GM12878 (cell line): ENCODE measurements around the gene CDHR2. TPM values are rescaled to one million over a fixed set of nuclear protein-coding genes. Genes with fewer than 3 reads are reported as not detected.

Experiments
- ATAC-seq: fragments of 200-7000 bp; cut with Tn5 transposase; 3 replicates; pipeline ENCODE4 v1.9.1; 2020; ENCODE audit warnings: mild to moderate bottlenecking, moderate library complexity
- BruUV-seq: library from RNA; stranded (reverse); fragments of 400-500 nt; replicated peaks from 2 replicates; lab custom pipeline; 2021; lab: Mats Ljungman, UMichigan
- CTCF ChIA-PET: fragments of 300-600 bp; sonication (Branson Sonifier 250); formaldehyde crosslinking; extraction: SDS; loops from one replicate; lab custom pipeline; 2021; ENCODE audit warnings: inconsistent platforms; lab: Yijun Ruan, JAX
- POLR2A ChIA-PET: fragments of 350-600 bp; formaldehyde crosslinking; extraction: SDS; loops from one replicate; lab custom pipeline; 2021; ENCODE audit warnings: inconsistent platforms; lab: Charles Lee
- RAD21 ChIA-PET: fragments of 300-600 bp; sonication (Branson Sonifier 250); formaldehyde crosslinking; loops from one replicate; lab custom pipeline; 2023; ENCODE audit warnings: antibody characterized with exemption; ENCODE audit not compliant: unreplicated experiment; lab: Charles Lee
- SMC1A ChIA-PET: fragments of 300-600 bp; sonication (Branson Sonifier 250); formaldehyde crosslinking; loops from one replicate; lab custom pipeline; 2023; ENCODE audit not compliant: unreplicated experiment, uncharacterized antibody; lab: Charles Lee
- DNase-seq: peaks from one replicate; pipeline ENCODE4 v3.0.0-alpha.2; 2011; ENCODE audit warnings: low read depth, low spot score
- FAIRE-seq: peaks from 3 replicates; lab custom pipeline; 2011; peaks lifted over from hg19 to GRCh38; lab: Jason Lieb, UNC
- H2AFZ ChIP-seq: 2 replicates; pipeline ENCODE4 v1.6.0; 2011; ENCODE audit warnings: low read depth, low read length, control low read depth; ENCODE audit not compliant: control insufficient read depth
- H3K27ac ChIP-seq: 2 replicates; pipeline ENCODE4 v1.5.1; 2011; ENCODE audit warnings: control low read depth; ENCODE audit not compliant: control insufficient read depth, insufficient read depth
- H3K27me3 ChIP-seq, 2 experiments: replicated peaks in 1 of 2; 2 replicates each; pipeline versions ENCODE4 v1.6.0 to v1.6.1; 2011; ENCODE audit warnings: low read length in 1 of 2; ENCODE audit not compliant: control insufficient read depth in 2 of 2, insufficient read depth in 2 of 2
- H3K36me3 ChIP-seq, 2 experiments: 2 replicates each; pipeline ENCODE4 v1.5.1; 2011; ENCODE audit warnings: low read length in 1 of 2; ENCODE audit not compliant: control insufficient read depth in 2 of 2, insufficient read depth in 2 of 2
- H3K4me1 ChIP-seq: 2 replicates; pipeline ENCODE4 v1.6.1; 2011; ENCODE audit warnings: mild to moderate bottlenecking, low read length, moderate library complexity, mixed read lengths; ENCODE audit not compliant: control insufficient read depth, insufficient read depth
- H3K4me2 ChIP-seq: 2 replicates; pipeline ENCODE4 v1.6.0; 2011; ENCODE audit warnings: control low read depth; ENCODE audit not compliant: control insufficient read depth, insufficient read depth
- H3K4me3 ChIP-seq: fragments of 200-600 bp; sonication (generic); 2 replicates; pipeline ENCODE4 v1.5.1; 2016
- H3K79me2 ChIP-seq: 2 replicates; pipeline ENCODE4 v1.6.0; 2011; ENCODE audit warnings: low read length; ENCODE audit not compliant: control insufficient read depth, insufficient read depth
- H3K9ac ChIP-seq: 2 replicates; pipeline ENCODE4 v1.8.0; 2011; ENCODE audit warnings: low read length, control low read depth, mixed read lengths; ENCODE audit not compliant: control insufficient read depth, insufficient read depth
- H3K9me3 ChIP-seq: replicated peaks from 3 replicates; pipeline ENCODE4 v1.5.1; 2011; ENCODE audit warnings: mild to moderate bottlenecking, low read length; ENCODE audit not compliant: control insufficient read depth, insufficient read depth
- H4K20me1 ChIP-seq: 2 replicates; pipeline ENCODE4 v1.6.0; 2011; ENCODE audit not compliant: control insufficient read depth, insufficient read depth
- BACH1 ChIP-seq: fragments of 450-650 bp; IDR thresholded peaks from 2 replicates; pipeline ENCODE4 v1.6.1; 2017; ENCODE audit warnings: mild to moderate bottlenecking, borderline replicate concordance
- JUNB ChIP-seq: IDR thresholded peaks from 2 replicates; pipeline ENCODE4 v1.6.1; 2016; ENCODE audit warnings: antibody characterized with exemption, mild to moderate bottlenecking
- RUNX3 ChIP-seq: IDR thresholded peaks from 2 replicates; pipeline ENCODE4 v1.6.1; 2012; ENCODE audit warnings: low read length, inconsistent platforms
- YY1 ChIP-seq: IDR thresholded peaks from 2 replicates; pipeline ENCODE4 v1.6.1; 2011; ENCODE audit warnings: low read depth, mild to moderate bottlenecking, low read length
- WGBS: methylation state at CpG from one replicate; pipeline ENCODE4 v1.1.6; 2016; ENCODE audit warnings: low lambda C conversion rate; ENCODE audit not compliant: insufficient replicate concordance, insufficient coverage; ENCODE audit errors: missing lambda C conversion rate; 5-methylcytosine and 5-hydroxymethylcytosine counted together
- in situ Hi-C: fragments of 300-500 bp; cut with MboI; formaldehyde crosslinking; loops from 9 replicates; pipeline ENCODE4 v1.14.3; 2018; ENCODE audit warnings: mixed read lengths
- intact Hi-C: fragments of 100-400 bp; cut with micrococcal nuclease; formaldehyde crosslinking; loops from one replicate; pipeline ENCODE4 v1.14.2; 2022; ENCODE audit not compliant: unreplicated experiment
- polyA plus RNA-seq, 11 experiments: library from polyadenylated mRNA; depleted of rRNA in 4 of 11; unstranded in 6 of 11; stranded (reverse) in 5 of 11; fragments of >200 nt; fragmentation: Nextera tagmentation in 4 of 11; fragmentation: Illumina TruSeq in 1 of 11; extraction: Ambion mirVana in 4 of 11; extraction: Trizol in 1 of 11; gene quantifications; 1 replicate in 1 of 11; 2 replicates in 10 of 11; pipeline versions ENCODE4 v1.2.1 to v1.2.3, GENCODE V29; 2011 to 2016; ENCODE audit warnings: inconsistent platforms in 2 of 11, missing spikeins in 2 of 11, low read depth in 1 of 11
- total RNA-seq, 4 experiments: library from RNA; depleted of rRNA in 3 of 4; stranded (reverse); fragments of >200 nt in 3 of 4; fragmentation: Illumina TruSeq in 1 of 4; extraction: Trizol in 1 of 4; gene quantifications; 2 replicates each; pipeline versions ENCODE4 v1.2.1 to v1.2.3, GENCODE V29; 2013 to 2021
- TF ChIP-seq, protein P1 (sequence below): fragments of 450-650 bp; conservative IDR thresholded peaks from 2 replicates; pipeline ENCODE4 v1.6.1; 2017; ENCODE audit warnings: mild to moderate bottlenecking, moderate library complexity

CDHR2 gene
- total and polyA plus RNA-seq, 10 of the 15 experiments (the other 5 are each of a cell fraction or from before 2014, with no cell fraction given), result 0.03 to 0.46 (median 0.06) TPM; not detected in 5

DNA sequence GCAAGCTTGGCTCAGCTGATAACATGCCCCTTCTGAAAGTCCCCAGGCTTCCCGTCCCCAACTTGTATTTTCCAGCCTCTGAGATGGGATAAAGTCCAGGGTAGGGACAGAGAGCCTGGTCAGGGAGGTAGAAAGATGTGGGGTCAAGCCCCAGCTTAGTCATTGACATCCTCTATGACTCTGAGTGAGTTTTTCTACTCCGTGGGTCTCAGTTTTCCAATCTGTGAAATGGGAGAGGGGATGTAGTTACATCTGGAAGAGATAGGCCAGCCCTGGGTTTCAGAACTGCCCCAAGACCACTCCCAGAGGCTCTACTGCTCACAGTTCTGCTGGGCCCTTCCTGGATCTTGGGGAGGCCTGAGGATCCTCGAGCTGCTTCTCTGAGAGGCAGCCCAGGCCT, 57.7 kb downstream of the CDHR2 start (continued):
- TF ChIP-seq, protein P1, sequence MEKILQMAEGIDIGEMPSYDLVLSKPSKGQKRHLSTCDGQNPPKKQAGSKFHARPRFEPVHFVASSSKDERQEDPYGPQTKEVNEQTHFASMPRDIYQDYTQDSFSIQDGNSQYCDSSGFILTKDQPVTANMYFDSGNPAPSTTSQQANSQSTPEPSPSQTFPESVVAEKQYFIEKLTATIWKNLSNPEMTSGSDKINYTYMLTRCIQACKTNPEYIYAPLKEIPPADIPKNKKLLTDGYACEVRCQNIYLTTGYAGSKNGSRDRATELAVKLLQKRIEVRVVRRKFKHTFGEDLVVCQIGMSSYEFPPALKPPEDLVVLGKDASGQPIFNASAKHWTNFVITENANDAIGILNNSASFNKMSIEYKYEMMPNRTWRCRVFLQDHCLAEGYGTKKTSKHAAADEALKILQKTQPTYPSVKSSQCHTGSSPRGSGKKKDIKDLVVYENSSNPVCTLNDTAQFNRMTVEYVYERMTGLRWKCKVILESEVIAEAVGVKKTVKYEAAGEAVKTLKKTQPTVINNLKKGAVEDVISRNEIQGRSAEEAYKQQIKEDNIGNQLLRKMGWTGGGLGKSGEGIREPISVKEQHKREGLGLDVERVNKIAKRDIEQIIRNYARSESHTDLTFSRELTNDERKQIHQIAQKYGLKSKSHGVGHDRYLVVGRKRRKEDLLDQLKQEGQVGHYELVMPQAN, result no peak
- TF ChIP-seq YY1 (no peak), JUNB (no peak)
- TF ChIP-seq, all 136 proteins: peak for 0

DNA sequence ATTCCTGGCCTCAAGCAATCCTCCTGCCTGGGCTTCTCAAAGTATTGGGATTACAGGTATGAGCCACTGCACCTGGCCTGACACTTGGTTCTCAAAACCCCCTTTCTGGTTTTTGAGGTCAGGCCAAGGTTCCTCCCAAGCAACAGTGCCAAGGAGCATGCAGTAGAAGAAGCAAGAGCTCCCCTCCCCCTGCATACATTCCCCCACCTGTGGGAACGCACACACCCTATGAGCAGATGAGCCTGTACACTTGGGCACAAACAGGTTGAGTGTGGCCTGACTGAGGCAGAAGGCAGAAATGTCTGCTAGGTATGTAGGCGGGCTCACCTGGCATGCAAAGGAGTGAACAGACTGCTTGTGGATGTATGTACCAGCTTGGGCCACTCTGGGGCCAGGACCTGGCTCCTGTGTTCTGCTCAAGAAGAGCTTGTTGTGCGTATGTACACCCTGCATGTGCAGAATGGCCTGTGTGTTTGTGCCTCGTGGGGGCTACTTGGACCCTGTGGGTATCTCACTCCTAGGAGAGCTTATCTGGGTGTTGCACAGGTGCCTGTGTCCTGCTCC, 59.1 kb downstream of the CDHR2 start:
- Histone ChIP-seq H3K27me3 (no peaks in the 10 kb centered on the region), H3K9ac (no peak overlapping the region), H3K9me3 (no peaks in the 10 kb centered on the region), H3K4me2 (no peak overlapping the region), H3K4me3 (no peak overlapping the region), H2AFZ (no peak overlapping the region), H3K36me3 (no peaks in the 10 kb centered on the region), H3K27ac (no peak overlapping the region), H4K20me1 (no peaks in the 10 kb centered on the region), H3K4me1 (peaks cover 12% of the 10 kb centered on the region), H3K79me2 (no peaks in the 10 kb centered on the region; the same call in 1 of the 2 replicates)
- SMC1A ChIA-PET, result no interaction called here
- intact Hi-C loops, result no loop called here
- DNase-seq (no peak), FAIRE-seq (no peak), ATAC-seq (no peak)
- in situ Hi-C loops, result no loop called here
- 89% methylated on average over 4 of the region's 4 CpGs for WGBS
- POLR2A ChIA-PET, result interaction anchor here (0.6 kb wide), 1 partner anchor 188 kb away, joined by 6 read pairs; no protein-coding TSS in a partner anchor
- TF ChIP-seq BACH1 (no peak), RUNX3 (0 out of 2 replicates have a peak, but pooled peaks have one; percentile 19)
- TSS peak; percentile 65 for BruUV-seq
- RAD21 ChIA-PET, result no interaction called here
- CTCF ChIA-PET, result interaction anchor here (0.6 to 1.1 kb wide), 2 partner anchors 35 to 999 kb away, joined by 3 to 4 read pairs; no protein-coding TSS in a partner anchor
